ENCODE measurements around the gene GATD1.

GATD1 gene

GRCh38 chr11:726278-727220 is 50.7 kb downstream of the GATD1 start:
- DNase-seq = no peak

GRCh38 chr11:725624-726202 is 51.6 kb downstream of the GATD1 start:
- DNase-seq = no peak

DNA sequence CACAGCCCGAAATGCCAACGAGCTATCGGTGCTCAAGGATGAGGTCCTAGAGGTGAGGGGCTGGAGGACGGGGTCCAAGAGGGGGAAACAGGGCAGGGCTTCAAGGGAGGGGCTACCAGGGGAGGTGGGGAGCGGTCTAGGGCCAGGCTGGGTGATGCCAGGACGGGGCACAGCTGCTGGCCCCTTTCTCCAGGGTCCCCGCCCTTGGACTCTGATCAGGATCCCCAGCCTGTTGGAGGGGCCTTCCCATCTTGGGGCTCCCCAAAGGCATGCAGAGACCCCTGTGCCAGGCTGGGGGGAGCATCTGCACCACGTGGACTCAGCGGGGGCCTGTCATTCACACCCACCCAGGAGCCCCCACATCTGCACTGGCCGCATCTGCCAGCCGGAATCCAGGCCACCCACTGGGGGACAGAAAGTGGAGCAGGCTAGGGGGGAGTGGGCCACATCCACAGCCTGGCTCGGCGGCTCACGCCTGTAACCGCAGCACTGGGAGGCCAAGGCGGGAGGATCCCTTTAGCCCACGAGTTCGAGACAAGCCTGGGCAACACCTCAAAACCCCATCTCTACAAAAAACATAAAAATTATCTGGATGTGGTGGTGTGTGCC is 52.4 kb downstream of the GATD1 start:
- DNase-seq = no peak

DNA sequence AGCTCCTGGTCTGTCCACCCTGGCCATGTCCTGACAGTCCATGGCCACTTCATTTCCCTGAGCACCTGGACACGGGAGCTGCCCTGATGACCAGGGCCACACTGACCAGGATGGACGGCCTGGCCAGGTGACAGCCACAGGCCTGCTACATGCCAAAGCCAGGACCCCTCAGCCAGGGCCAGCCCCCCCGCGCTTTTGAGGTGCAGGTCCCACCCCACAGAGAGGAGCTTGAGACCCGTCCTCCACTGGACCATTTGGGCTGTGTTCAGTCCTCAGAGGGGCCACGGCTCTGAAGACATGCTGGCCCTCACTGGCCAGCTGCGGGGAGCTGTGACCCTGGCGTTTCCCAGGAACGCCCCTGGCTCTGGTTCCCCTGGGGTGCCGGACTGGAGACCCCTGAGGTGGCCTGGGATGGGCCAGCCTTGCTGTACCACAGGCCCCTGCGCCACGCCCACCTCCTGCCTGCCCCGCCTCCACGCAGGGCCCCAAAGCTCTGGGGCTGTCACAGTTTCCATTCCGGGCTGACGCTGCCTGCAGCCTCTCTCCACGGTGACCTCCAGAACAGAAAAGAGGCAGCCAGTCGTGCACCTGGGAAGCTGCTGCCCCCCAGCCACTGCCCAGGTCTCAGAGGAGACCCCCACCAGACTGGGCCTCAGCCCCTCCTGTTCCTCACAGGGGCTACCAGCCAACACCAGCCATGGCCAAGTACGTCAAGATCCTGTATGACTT is 53.1 kb downstream of the GATD1 start:
- no peak for DNase-seq

GRCh38 chr11:723120-723883 is 54.0 kb downstream of the GATD1 start:
- peak; percentile 52 for DNase-seq

DNA sequence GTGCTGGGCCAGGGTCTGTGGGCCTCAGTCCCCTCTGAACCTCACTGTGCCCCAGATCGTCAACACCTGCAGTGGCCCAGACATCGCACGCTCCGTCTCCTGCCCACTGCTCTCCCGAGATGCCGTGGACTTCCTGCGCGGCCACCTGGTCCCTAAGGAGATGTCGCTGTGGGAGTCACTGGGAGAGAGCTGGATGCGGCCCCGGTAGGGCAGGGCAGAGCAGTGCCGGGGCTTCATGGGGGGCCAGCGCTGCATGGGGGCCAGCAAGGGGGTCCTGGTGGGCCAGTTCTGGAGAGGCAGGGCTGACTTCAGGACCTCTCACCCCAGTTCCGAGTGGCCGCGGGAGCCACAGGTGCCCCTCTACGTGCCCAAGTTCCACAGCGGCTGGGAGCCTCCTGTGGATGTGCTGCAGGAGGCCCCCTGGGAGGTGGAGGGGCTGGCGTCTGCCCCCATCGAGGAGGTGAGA is 54.9 kb downstream of the GATD1 start:
- DNase-seq = no peak

- no peak for DNase-seq
These were observed 55.4 kb downstream of the GATD1 start for GRCh38 chr11:721741-722345.

DNA sequence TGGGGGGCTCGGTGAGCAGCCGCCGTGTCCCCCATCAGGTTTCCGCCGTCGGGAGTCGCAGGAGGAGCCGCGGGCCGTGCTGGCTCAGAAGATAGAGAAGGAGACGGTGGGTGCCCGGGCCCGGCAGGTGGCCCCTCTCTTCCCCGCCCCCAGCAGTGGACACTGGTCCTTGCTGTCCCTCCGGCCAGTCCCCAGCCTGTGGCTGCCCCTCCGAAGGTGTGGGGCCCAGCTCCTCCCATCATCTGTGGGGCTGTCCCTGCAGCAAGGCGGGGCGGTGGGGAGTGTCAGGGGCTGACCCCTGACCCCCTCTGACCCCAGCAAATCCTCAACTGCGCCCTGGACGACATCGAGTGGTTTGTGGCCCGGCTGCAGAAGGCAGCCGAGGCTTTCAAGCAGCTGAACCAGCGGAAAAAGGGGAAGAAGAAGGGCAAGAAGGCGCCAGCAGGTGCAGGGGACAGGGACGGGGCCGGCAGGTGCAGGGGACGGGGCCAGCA is 56.0 kb downstream of the GATD1 start:
- no peak for DNase-seq

DNA sequence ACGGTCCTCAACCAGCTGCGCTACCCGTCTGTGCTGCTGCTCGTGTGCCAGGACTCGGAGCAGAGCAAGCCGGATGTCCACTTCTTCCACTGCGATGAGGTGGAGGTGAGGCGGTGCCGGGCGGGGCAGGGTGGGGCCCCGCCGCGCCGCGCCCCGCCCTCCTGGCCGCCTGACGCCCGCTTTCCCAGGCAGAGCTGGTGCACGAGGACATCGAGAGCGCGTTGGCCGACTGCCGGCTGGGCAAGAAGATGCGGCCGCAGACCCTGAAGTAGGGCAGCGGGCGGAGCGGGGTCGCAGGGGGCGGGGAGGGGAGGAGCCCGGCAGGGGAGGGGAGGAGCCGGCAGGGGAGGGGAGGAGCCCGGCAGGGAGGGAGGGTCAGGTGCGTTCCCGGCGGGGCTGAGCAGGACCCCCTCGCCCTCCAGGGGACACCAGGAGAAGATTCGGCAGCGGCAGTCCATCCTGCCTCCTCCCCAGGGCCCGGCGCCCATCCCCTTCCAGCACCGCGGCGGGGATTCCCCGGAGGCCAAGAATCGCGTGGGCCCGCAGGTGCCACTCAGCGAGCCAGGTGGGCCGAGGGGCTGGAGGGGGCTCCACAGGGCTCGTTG is 56.5 kb downstream of the GATD1 start:
- DNase-seq = no peak

GRCh38 chr11:720017-720641 is 57.2 kb downstream of the GATD1 start:
- no peak for DNase-seq

GRCh38 chr11:719214-720016 is 57.9 kb downstream of the GATD1 start:
- no peak for DNase-seq

All from fibroblast of skin of back (primary cell).